ACHN (cell line): Measurements from ENCODE around the gene VSTM1.
"Not testable (repeated sequence)": the region's sequence is repeated elsewhere in the genome, so short reads cannot be mapped to it uniquely, and the experiment has no call there.

Source experiments
- DNase-seq: peaks from one replicate; pipeline ENCODE4 v3.0.0-alpha.2; 2015
- in situ Hi-C: cut with HindIII; loops from 2 replicates; pipeline ENCODE4 v1.10.0; 2017; ENCODE audit warnings: low sequenced_read_pairs, low pct_ligation_motif_present, low pct_unique_long_range_greater_than_20kb

Gene VSTM1

DNA sequence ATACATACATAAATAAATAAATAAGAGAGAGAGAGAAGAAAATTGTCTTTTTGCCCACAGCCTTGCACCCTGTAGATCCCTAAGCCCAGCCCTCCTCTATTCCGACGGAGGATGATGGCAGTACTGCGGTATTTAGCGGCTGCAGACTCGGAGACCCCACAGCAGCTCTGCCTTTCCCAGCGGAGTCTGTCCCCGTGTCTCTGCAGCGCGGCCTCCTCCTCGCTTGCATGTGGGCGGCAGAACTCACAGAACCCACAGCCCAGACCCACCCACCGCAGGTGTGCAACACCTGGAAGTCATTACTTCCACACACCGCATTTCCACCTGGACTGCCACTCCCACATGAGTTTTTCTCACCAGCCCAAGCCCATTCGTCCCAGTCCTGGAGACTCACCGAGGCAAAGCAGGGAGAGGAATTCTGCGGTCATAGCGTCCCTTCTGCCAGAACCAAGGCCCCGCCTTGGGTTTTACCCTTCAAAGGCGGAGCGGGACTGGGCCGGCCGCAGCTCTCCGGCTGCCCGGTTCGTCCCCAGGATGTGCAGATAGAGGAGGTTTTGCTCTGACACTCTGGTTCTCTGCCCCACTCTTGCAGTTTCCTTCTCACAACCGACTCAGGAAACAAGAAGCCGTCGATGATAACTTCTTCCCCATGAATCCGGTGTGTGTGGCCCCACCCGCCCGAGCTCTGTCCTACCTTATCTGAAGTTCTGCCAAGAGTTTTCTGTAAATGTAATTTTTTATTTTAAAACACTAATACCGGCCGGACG, at the start of gene VSTM1:
Gene VSTM1 (minus strand): TSS at position 548 of the 767 bp plus-strand sequence. CDS start 120 bp downstream, at position 428.
- no peak for DNase-seq
- in situ Hi-C loops: no loop called here

DNA sequence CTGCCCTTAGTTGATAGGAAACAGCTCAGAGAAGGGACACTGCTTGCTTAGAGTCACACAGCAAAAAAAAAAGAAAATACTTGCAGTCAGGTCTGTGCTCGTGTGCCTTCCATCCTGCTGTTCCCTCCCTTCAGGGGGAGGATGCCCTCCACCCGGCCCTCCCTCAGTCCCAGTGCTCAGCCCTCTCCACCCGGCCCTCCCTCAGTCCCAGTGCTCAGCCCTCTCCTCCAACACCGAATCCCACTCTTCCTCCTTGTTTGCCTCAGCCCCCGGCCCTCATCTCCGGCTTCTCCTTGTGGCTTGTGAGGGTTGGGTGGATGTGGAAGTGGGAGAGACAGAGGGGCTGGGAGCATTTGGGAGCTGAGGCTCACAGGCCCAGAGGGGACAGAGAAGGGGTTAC, 46.0 kb upstream of the VSTM1 start:
- DNase-seq: no peak
- in situ Hi-C loops: no loop called here

- in situ Hi-C loops: no loop called here
- DNase-seq: no peak
Measured at GRCh38 chr19:54108496-54108895, 44.8 kb upstream of the VSTM1 start.

GRCh38 chr19:54107876-54108490, 44.3 kb upstream of the VSTM1 start:
- in situ Hi-C loops: no loop called here

GRCh38 chr19:54106716-54107115, 43.0 kb upstream of the VSTM1 start:
- in situ Hi-C loops: no loop called here
- no peak for DNase-seq

More at GRCh38 chr19:54107876-54108490, 44.3 kb upstream of the VSTM1 start:
- DNase-seq: no peak

- DNase-seq: no peak
- in situ Hi-C loops: no loop called here
Measured at GRCh38 chr19:54105796-54106195, 42.1 kb upstream of the VSTM1 start.

GRCh38 chr19:54104998-54105715, 41.5 kb upstream of the VSTM1 start:
- in situ Hi-C loops: no loop called here
- no peak for DNase-seq

DNA sequence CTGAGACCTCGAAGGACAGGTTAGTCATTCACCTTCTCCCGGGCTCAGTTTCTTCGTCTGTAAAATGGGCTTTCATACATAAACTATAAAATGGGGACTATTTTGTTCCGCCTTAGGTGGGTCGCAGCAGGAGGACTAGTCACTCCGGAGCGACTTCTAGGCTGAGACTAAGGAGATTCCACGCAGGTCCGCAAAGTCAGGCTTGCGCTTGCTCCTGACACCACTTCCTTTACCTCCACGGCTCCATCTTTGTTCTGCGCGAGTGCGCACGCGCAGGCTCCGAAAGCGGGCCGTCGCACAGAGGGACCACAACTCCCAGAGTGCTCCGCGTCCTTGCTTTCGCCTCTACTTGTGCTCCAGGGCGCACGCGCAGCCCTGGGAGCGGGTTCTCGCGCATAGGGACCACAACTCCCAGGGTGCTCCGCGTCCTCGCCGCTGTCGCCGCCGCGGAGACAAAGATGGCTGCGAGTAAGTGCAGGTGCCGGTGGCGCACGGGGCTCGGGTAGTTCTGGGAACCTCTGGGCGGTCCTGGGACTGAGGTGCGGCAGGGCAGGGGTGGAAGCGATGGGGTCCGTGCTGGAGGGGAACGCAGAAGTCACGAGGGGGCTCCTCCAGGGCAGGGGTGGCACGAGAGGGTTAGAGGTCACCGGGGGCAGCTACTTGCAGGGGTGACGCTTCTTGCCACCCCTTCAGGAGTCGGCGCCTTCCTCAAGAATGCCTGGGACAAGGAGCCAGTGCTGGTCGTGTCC, 38.9 kb upstream of the VSTM1 start, which contains the start of gene NDUFA3:
Gene NDUFA3 (plus strand): TSS at position 435 of the 749 bp plus-strand sequence. CDS start 24 bp downstream, at position 459.
- in situ Hi-C loops: no loop called here
- peak; percentile 97 for DNase-seq

DNA sequence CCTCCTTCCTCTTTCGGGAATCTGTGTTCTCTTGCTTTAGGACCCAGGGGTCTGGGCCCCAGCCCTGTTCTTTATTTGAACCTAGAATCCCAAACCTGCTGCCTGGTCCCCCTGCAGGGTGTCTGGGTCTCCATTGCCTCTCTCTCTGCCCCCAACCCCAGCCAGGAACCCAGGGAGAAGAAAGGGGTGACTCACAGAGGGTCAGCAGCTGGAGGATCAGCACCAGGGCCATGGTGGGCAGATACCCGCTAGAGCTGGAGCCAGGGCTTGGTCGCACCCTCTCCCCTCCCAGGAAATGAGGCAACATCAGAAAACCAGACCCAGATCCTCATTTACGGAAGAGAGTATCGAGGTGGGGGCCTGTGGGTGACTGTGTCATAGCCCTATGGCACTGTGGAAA, 36.9 kb upstream of the VSTM1 start, which contains the start of gene OSCAR:
Gene OSCAR (minus strand): TSS at position 243 of the 400 bp plus-strand sequence. CDS start 11 bp downstream, at position 232.
- in situ Hi-C loops: no loop called here
- no peak for DNase-seq

DNA sequence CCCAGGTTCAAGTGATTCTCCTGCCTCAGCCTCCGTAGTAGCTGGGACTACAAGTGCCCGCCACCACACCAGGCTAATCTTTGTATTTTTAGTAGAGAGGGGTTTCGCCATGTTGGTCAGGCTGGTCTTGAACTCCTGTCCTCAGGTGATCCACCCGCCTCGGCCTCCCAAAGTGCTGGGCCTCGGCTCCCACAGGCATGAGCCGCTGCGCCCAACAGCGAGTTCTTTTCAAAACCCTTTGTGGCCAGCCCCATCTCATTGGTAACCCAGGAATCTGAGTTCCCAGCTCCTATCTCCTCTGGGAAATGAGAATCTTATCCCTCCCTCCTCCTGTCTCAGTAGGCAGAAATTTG, 36.2 kb upstream of the VSTM1 start:
- DNase-seq, in situ Hi-C loops: not testable (repeated sequence)

GRCh38 chr19:54099190-54099902, 35.6 kb upstream of the VSTM1 start:
- in situ Hi-C loops: no loop called here
- no peak for DNase-seq

DNA sequence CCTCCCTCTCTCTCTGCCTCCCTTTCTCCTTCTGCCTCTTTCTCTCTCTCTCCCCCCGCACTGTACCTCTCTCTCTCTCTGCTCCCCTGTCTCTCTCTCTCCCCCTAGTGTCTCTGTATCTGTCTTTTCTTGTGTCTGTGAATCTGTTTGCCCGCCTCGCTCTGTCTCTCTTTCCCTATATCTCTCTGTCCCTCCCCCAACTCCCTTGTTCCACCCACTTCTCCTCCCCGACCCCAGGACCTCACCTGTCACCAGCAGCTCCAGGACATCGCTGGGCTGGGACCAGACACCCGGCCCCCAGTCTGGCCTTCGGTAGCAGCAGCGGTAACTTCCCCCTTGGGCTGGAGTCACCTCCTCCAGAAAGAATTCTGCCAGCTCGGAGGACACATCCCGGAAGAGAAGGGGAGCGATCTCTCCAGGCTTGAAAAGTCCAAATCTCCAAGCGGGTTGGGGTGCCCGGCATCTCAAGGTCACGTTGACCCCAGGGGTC, 33.0 kb upstream of the VSTM1 start:
- no peak for DNase-seq
- in situ Hi-C loops: no loop called here

DNA sequence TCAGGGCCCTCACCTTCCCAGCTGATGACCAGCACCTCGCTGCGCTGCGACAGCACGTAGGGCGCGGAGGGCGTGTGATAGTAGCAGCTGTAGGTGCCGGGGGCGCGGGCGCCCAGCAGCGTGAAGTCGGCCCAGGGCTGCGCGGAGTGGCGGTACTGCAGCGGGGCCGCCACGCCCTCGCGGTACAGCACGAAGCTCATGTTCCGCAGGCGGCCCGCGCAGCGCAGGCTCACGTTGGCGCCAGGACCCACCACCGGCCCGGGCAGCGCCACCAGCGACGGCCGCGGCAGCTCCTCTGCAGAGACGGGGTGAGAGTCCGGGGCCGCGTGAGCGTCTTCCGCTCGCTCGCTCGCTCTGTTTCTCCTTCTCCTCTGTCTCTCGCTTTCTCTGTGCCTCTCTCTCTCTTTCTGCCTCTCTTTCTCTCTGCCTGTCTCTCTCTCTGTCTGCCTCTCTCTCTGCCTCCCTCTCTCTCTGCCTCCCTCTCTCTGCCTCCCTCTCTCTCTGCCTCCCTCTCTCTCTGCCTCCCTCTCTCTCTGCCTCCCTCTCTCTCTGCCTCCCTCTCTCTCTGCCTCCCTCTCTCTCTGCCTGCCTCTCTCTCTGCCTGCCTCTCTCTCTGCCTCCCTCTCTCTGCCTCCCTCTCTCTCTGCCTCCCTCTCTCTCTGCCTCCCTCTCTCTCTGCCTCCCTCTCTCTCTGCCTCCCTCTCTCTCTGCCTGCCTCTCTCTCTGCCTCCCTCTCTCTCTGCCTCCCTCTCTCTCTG, 32.3 kb upstream of the VSTM1 start:
- DNase-seq, in situ Hi-C loops: not testable (repeated sequence)

DNA sequence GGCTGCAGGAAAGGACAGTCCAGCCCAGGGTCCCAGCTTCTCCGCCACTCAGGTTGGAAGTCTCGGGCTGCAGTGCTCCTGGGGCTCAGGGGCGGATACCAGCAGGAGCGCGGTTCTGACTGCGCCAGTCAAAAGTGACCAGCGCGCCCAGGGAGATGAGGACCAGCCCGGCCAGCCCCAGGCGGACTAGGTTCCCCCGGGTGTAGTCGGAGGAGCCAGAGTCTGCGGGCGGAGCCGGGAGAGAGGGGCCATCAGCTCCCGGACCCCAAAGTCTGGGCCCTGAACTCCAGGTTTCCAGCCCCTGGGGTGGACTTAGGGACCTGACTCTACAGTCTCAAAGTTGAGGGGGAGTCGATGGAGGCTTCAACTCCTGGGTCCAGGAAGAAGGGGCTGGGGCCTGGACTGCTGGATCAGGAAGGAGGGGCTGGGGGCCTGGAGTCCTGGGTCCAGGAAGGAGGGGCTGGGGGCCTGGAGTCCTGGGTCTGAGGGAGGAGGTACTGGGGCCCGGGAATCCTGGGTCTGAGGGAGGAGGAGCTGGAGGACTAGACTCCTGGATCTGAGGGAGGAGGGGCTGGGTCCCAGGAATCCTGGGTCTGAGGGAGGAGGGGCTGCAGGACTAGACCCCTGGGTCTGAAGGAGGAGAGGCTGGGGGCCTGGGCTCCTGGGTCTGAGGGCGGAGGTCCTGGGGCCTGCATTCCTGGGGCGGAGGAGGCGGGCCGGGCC, 31.6 kb upstream of the VSTM1 start:
- DNase-seq: no peak
- in situ Hi-C loops: no loop called here

DNA sequence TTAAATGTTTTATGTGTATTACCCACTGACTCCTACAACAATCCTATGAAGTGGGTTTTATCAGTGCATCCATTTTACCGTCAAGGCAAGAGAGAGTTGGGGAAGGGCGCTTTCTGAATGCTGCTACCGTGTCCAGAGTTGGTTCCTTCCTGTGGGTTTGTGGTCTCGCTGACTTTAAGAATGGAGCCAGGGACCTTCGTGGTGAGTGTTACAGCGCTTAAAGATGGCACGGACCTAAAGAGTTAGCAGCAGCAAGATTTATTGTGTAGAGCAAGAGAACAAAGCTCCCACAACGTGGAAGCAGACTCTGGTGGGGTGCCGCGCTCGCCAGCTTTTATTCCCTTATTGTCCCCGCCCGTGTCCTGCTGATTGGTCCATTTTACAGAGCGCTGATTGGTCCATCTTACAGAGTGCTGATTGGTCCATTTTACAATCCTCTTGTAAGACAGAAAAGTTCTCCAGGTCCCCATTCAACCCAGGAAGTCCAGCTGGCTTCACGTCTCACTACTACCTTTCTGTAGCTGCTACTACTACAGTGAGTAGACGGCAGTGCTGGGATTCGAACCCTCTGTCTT, 30.8 kb upstream of the VSTM1 start:
- in situ Hi-C loops: no loop called here
- no peak for DNase-seq

DNA sequence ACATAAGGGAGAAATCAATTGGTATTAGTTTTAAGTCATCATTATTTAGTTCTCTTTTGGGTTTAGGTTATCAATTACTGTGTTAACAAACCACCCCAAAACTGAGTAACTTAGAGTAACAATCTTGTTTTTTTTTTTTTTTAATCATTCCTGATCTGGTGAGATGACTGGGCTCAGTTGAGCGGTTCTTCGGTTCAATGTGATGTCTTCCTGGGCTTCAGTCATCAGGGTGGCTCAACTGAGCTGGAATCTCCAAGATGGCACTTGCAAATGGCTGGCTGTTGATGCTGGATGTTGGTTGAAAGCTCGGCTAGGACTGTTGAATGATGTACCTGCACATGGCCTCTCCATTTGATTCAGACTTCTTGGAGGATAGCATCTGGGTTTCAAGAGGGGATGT, 20.7 kb upstream of the VSTM1 start:
- in situ Hi-C loops: no loop called here
- DNase-seq: no peak
